Hepatocyte (in vitro differentiated cells): ENCODE data around the gene LOXHD1. TPM values are rescaled to one million over a fixed set of nuclear protein-coding genes. Genes with fewer than 3 reads are reported as not detected.

Experiments
- DNase-seq: peaks from one replicate; pipeline ENCODE4 v3.0.0-alpha.2; 2016; ENCODE audit warnings: low spot score
- H2AFZ ChIP-seq: fragments of 200-600 bp; sonication (generic); 2 replicates; pipeline ENCODE4 v1.6.0; 2016; ENCODE audit warnings: antibody characterized with exemption, mild to moderate bottlenecking
- H3K27ac ChIP-seq: fragments of 200-600 bp; sonication (generic); 2 replicates; pipeline ENCODE4 v1.5.1; 2016; ENCODE audit warnings: mild to moderate bottlenecking
- H3K27me3 ChIP-seq: fragments of 200-600 bp; sonication (generic); 2 replicates; pipeline ENCODE4 v1.6.1; 2016
- H3K36me3 ChIP-seq: fragments of 200-600 bp; sonication (generic); replicated peaks from 2 replicates; pipeline ENCODE4 v1.5.1; 2016; ENCODE audit warnings: low read depth; ENCODE audit not compliant: insufficient read depth
- H3K4me1 ChIP-seq: fragments of 200-600 bp; sonication (generic); 2 replicates; pipeline ENCODE4 v1.5.1; 2016; ENCODE audit warnings: mild to moderate bottlenecking, moderate library complexity; ENCODE audit not compliant: insufficient read depth
- H3K4me2 ChIP-seq: fragments of 200-600 bp; sonication (generic); 2 replicates; pipeline ENCODE4 v1.6.0; 2016
- H3K4me3 ChIP-seq: fragments of 200-600 bp; sonication (generic); 2 replicates; pipeline ENCODE4 v1.5.1; 2016; ENCODE audit warnings: mild to moderate bottlenecking
- H3K79me2 ChIP-seq: fragments of 200-600 bp; sonication (generic); 2 replicates; pipeline ENCODE4 v1.6.0; 2017; ENCODE audit warnings: mild to moderate bottlenecking
- H3K9me2 ChIP-seq: fragments of 200-600 bp; sonication (generic); replicated peaks from 2 replicates; pipeline ENCODE4 v1.6.0; 2017; ENCODE audit warnings: mild to moderate bottlenecking; ENCODE audit not compliant: insufficient read depth
- H3K9me3 ChIP-seq: fragments of 200-600 bp; sonication (generic); 2 replicates; pipeline ENCODE4 v1.5.1; 2016; ENCODE audit warnings: low read depth, mild to moderate bottlenecking
- H4K20me1 ChIP-seq: fragments of 200-600 bp; sonication (generic); 2 replicates; pipeline ENCODE4 v1.6.0; 2016; ENCODE audit warnings: mild to moderate bottlenecking; ENCODE audit not compliant: insufficient read depth, poor library complexity, severe bottlenecking
- EZH2 ChIP-seq: fragments of 200-600 bp; sonication (generic); IDR thresholded peaks from 2 replicates; pipeline ENCODE4 v1.6.1; 2016; ENCODE audit warnings: antibody characterized with exemption, mild to moderate bottlenecking, borderline replicate concordance
- EZH2phosphoT487 ChIP-seq: fragments of 200-600 bp; sonication (generic); IDR thresholded peaks from one replicate; pipeline ENCODE4 v1.6.1; 2018; ENCODE audit warnings: antibody characterized with exemption, mild to moderate bottlenecking, low read depth, moderate library complexity; ENCODE audit not compliant: unreplicated experiment, severe bottlenecking
- WGBS: methylation state at CpG from one replicate; pipeline ENCODE4 v1.1.6; 2016; ENCODE audit warnings: low lambda C conversion rate; ENCODE audit errors: missing lambda C conversion rate; 5-methylcytosine and 5-hydroxymethylcytosine counted together
- polyA plus RNA-seq: library from polyadenylated mRNA; unstranded; fragments of >200 nt; fragmentation: Nextera tagmentation; extraction: Ambion mirVana; gene quantifications from 2 replicates; pipeline ENCODE4 v1.2.1, GENCODE V29; 2016
- total RNA-seq: library from RNA; depleted of rRNA; stranded (reverse); fragments of >200 nt; gene quantifications from 2 replicates; pipeline ENCODE4 v1.2.3, GENCODE V29; 2014
- TF ChIP-seq, protein P1 (sequence below): fragments of 200-600 bp; sonication (generic); IDR thresholded peaks from 2 replicates; pipeline ENCODE4 v1.5.1; 2016; ENCODE audit warnings: antibody characterized with exemption, mild to moderate bottlenecking; ENCODE audit not compliant: poor library complexity

Gene LOXHD1
- total and polyA plus RNA-seq, 2 experiments from 2014 or later = not detected

DNA sequence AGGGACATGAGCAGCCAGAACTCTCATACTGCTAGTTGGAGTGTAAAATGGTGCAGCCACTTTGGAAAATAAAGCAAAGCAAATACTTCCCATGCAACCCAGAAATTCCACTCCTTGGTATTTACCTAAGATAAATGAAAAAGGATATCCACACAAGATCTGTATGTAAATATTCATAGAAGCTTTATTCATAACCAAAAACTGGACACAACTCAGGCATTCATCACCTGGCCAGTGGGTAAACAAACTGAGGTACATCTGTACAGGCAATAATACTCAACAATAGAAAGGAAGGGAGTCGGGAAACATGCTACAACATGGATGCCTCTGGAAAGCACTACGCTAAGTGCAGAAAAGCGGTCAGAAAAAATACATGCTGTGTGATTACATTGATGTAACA lies 2.5 kb upstream of the LOXHD1 start:
- TF ChIP-seq, protein P1, sequence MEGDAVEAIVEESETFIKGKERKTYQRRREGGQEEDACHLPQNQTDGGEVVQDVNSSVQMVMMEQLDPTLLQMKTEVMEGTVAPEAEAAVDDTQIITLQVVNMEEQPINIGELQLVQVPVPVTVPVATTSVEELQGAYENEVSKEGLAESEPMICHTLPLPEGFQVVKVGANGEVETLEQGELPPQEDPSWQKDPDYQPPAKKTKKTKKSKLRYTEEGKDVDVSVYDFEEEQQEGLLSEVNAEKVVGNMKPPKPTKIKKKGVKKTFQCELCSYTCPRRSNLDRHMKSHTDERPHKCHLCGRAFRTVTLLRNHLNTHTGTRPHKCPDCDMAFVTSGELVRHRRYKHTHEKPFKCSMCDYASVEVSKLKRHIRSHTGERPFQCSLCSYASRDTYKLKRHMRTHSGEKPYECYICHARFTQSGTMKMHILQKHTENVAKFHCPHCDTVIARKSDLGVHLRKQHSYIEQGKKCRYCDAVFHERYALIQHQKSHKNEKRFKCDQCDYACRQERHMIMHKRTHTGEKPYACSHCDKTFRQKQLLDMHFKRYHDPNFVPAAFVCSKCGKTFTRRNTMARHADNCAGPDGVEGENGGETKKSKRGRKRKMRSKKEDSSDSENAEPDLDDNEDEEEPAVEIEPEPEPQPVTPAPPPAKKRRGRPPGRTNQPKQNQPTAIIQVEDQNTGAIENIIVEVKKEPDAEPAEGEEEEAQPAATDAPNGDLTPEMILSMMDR = no peak
- TF ChIP-seq EZH2 = no peak
- no peak for TF ChIP-seq EZH2phosphoT487
- Histone ChIP-seq H3K79me2 (no peaks in the 10 kb centered on the region), H3K27ac (no peak overlapping the region), H3K4me3 (no peak overlapping the region), H3K9me3 (no peaks in the 10 kb centered on the region), H3K36me3 (no peaks in the 10 kb centered on the region), H3K9me2 (no peaks in the 10 kb centered on the region), H3K4me1 (no peaks in the 10 kb centered on the region), H3K27me3 (no peaks in the 10 kb centered on the region), H3K4me2 (no peak overlapping the region), H2AFZ (no peak overlapping the region), H4K20me1 (no peaks in the 10 kb centered on the region)
- no peak for DNase-seq
- 89% methylated on average over 3 of the region's 3 CpGs for WGBS

DNA sequence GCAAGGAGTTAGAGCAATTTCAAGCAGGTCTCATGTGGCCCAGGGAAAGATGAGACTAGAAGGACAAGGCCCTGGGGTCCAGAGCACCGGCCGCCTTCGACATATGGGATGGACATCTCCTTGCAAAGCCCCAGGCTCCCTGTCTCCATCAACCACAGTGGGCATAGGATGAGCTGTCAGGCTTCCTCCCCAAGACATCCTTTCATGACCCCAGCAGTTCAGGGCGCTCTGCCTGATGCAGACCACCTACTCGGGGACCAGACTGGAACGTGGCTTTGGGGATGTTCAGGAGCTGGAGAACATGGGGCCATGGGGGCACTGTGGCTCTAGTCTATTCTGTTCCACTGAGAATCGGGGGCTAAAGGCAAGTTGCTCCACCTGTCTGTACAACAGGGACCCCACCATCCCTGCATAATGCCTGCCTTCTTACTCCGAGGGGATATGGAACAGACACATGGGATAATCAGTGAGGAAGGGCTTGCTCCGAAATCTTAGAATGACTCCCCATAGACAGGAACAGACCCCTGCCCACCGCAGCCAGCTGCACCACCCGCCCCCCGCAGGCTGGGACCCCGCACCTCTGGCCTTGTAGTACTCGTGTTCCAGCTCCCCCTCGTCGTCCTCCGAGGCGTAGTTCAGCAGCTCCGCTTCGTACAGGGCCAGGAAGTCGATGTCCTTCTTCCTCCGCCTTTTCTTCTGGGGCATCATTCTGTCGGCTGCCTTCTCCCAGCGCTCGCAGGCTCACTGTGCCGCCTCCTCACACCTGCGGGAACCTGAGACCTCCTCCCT lies 500 bp downstream of the LOXHD1 start:
- H3K27me3 ChIP-seq = peaks cover 8% of the 10 kb centered on the region
- H3K4me3 ChIP-seq = no peak overlapping the region
- H3K4me1 ChIP-seq = no peaks in the 10 kb centered on the region
- H3K36me3 ChIP-seq = no peaks in the 10 kb centered on the region
- H4K20me1 ChIP-seq = no peaks in the 10 kb centered on the region
- no peak overlapping the region for H3K4me2 ChIP-seq
- H3K27ac ChIP-seq = no peak overlapping the region
- WGBS = 92% methylated on average over 24 of the region's 27 CpGs
- no peak for DNase-seq
- no peak overlapping the region for H2AFZ ChIP-seq
- H3K9me3 ChIP-seq = no peaks in the 10 kb centered on the region
- TF ChIP-seq, protein P1 = no peak
- no peaks in the 10 kb centered on the region for H3K79me2 ChIP-seq
- no peaks in the 10 kb centered on the region for H3K9me2 ChIP-seq

DNA sequence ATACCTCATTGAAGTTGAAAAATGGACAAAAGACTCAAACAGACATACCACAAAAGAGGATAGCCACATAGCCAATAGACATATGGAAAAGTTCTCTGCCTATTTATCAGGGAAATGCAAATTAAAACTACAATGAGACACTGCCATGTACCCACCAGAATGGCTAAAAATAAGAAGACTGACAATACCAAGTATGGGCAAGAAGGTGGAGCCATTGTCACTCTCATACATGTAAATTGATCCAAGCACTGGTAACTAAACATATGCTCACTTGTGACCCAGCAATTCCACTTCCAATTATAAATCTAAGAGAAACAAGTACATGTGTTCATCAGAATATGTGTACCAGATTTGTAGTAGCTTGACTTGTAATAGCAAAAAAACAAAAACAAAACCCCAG lies 4.6 kb downstream of the LOXHD1 start:
- H3K27ac ChIP-seq = no peak overlapping the region
- TF ChIP-seq, protein P1 = no peak
- TF ChIP-seq EZH2 (no peak), EZH2phosphoT487 (no peak)

DNA sequence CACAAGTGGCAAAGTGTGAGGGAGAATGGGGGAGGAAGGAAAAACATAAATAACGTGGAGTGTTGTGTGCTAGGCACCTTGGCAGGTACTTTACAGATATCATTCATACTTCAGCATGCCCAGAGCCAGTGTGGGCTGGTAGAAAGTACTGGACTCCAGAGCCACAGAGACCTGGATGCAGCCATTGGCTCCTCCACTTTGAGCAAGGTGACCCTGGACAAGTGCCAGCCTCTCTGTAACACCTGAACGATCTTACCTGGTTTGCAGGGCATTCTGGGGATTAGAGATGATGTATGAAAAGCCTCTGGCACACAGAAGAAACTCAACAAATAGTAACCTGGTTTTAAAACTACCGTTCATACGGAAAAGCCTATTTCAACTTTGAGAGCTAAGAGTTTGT lies 6.3 kb downstream of the LOXHD1 start:
- Histone ChIP-seq H3K4me1 (no peaks in the 10 kb centered on the region), H3K79me2 (no peaks in the 10 kb centered on the region), H3K36me3 (no peaks in the 10 kb centered on the region), H3K9me2 (no peaks in the 10 kb centered on the region), H3K27me3 (peaks cover 19% of the 10 kb centered on the region), H2AFZ (no peak overlapping the region), H3K27ac (no peak overlapping the region), H3K9me3 (no peaks in the 10 kb centered on the region), H3K4me2 (no peak overlapping the region), H3K4me3 (no peak overlapping the region), H4K20me1 (no peaks in the 10 kb centered on the region)
- no peak for TF ChIP-seq EZH2
- TF ChIP-seq EZH2phosphoT487 = no peak
- DNase-seq = no peak
- WGBS = 72% methylated on average over 4 of the region's 4 CpGs

More for the DNA sequence above, 4.6 kb downstream of the LOXHD1 start:
- Histone ChIP-seq H3K79me2 (no peaks in the 10 kb centered on the region), H3K4me2 (no peak overlapping the region), H3K4me1 (no peaks in the 10 kb centered on the region), H3K9me2 (no peaks in the 10 kb centered on the region), H4K20me1 (no peaks in the 10 kb centered on the region), H2AFZ (no peak overlapping the region), H3K27me3 (peaks cover 19% of the 10 kb centered on the region), H3K36me3 (no peaks in the 10 kb centered on the region), H3K9me3 (no peaks in the 10 kb centered on the region), H3K4me3 (no peak overlapping the region)
- DNase-seq = no peak
